GM12878 (cell line): Measurements from ENCODE around the gene DGKI.

Source experiments
- BMI1 ChIP-seq: fragments of 450-650 bp; IDR thresholded peaks from 2 replicates; pipeline ENCODE4 v1.6.1; 2016; ENCODE audit warnings: mild to moderate bottlenecking, moderate library complexity, borderline replicate concordance
- CBX3 ChIP-seq: fragments of 200-600 bp; sonication (generic); IDR thresholded peaks from 2 replicates; pipeline ENCODE4 v1.6.1; 2016; ENCODE audit warnings: low read depth, borderline replicate concordance
- CEBPB ChIP-seq, 2 experiments: fragments of 150-350 bp in 1 of 2; IDR thresholded peaks; 2 replicates each; pipeline ENCODE4 v1.6.1; 2012 to 2014; ENCODE audit warnings: low read depth in 2 of 2, low read length in 2 of 2, borderline replicate concordance in 1 of 2, inconsistent platforms in 1 of 2
- CTCF ChIP-seq, 3 experiments: IDR thresholded peaks in 2 of 3; conservative IDR thresholded peaks in 1 of 3; 2 replicates each; pipeline ENCODE4 v1.5.1; 2011; ENCODE audit warnings: low read depth in 3 of 3, low read length in 3 of 3, mild to moderate bottlenecking in 3 of 3, control low read depth in 2 of 3, moderate library complexity in 2 of 3, inconsistent platforms in 1 of 3, mixed read lengths in 1 of 3; ENCODE audit not compliant: control insufficient read depth in 2 of 3, insufficient read depth in 1 of 3; ENCODE audit errors: extremely low read depth in 1 of 3
- EP300 ChIP-seq, 2 experiments: fragments of 150-350 bp in 1 of 2; IDR thresholded peaks; 2 replicates each; pipeline ENCODE4 v1.6.1; 2011 to 2012; ENCODE audit warnings: low read depth in 2 of 2, low read length in 2 of 2, borderline replicate concordance in 1 of 2, improper control_type of control experiment in 1 of 2, inconsistent platforms in 1 of 2; ENCODE audit not compliant: control insufficient read depth in 1 of 2
- IRF3 ChIP-seq: fragments of 450-650 bp; IDR thresholded peaks from 2 replicates; pipeline ENCODE4 v1.6.1; 2014; ENCODE audit warnings: mild to moderate bottlenecking
- MAX ChIP-seq: IDR thresholded peaks from 2 replicates; pipeline ENCODE4 v1.6.1; 2012; ENCODE audit warnings: low read depth, low read length, improper control_type of control experiment
- MXI1 ChIP-seq: fragments of 150-350 bp; IDR thresholded peaks from 2 replicates; pipeline ENCODE4 v1.6.1; 2011; ENCODE audit warnings: low read depth, mild to moderate bottlenecking, inconsistent platforms, low read length, improper control_type of control experiment
- NRF1 ChIP-seq: conservative IDR thresholded peaks from 2 replicates; pipeline ENCODE4 v1.6.1; 2011; ENCODE audit warnings: mild to moderate bottlenecking, low read depth, low read length, improper control_type of control experiment
- POLR2A ChIP-seq: IDR thresholded peaks from 2 replicates; pipeline ENCODE4 v1.6.1; 2011; ENCODE audit warnings: low read depth, mild to moderate bottlenecking, low read length
- RBBP5 ChIP-seq: fragments of 200-600 bp; sonication (generic); conservative IDR thresholded peaks from 2 replicates; pipeline ENCODE4 v1.6.1; 2016

- TF ChIP-seq CTCF (IDR thresholded peaks at IDR 0.05 in 2 of 3, conservative IDR thresholded peaks at IDR 0.05 in 1 of 3; ENCODE audit: control insufficient read depth in 2 of 3, extremely low read depth in 1 of 3, insufficient read depth in 1 of 3, low read depth in 3 of 3, low read length in 3 of 3): no peak
- no peak for TF ChIP-seq MXI1
- TF ChIP-seq EP300 (IDR thresholded peaks at IDR 0.05; ENCODE audit: borderline replicate concordance in 1 of 2, control insufficient read depth in 1 of 2, low read depth in 2 of 2, low read length in 2 of 2): no peak
- no peak for TF ChIP-seq MAX
- TF ChIP-seq CEBPB (IDR thresholded peaks at IDR 0.05; ENCODE audit: borderline replicate concordance in 1 of 2, low read depth in 2 of 2, low read length in 2 of 2): no peak
- TF ChIP-seq IRF3: no peak
- TF ChIP-seq POLR2A: no peak
- TF ChIP-seq NRF1: no peak
- TF ChIP-seq RBBP5: no peak
- TF ChIP-seq BMI1: no peak
- no peak for TF ChIP-seq CBX3
These were observed 228.0 kb downstream of the DGKI start for GRCh38 chr7:137618748-137619147.
